ENCODE results near the gene PCSK4.

PCSK4 gene

GRCh38 chr19:1470305-1471009 lies 19.7 kb downstream of the PCSK4 start (continued):
- TF ChIP-seq TSHZ1 (tag by site-specific recombination; IDR thresholded peaks at IDR 0.05; ENCODE audit: borderline replicate concordance) = no peak
- no peak for TF ChIP-seq ZNF426 (tag by site-specific recombination; IDR thresholded peaks at IDR 0.05)
- TF ChIP-seq ZNF221 (tag by site-specific recombination; IDR thresholded peaks at IDR 0.05; ENCODE audit: borderline replicate concordance) = no peak
- no peak for TF ChIP-seq ZNF513 (tag by site-specific recombination; IDR thresholded peaks at IDR 0.05)
- TF ChIP-seq YY2 (tag by site-specific recombination; IDR thresholded peaks at IDR 0.05) = no peak
- no peak for TF ChIP-seq ZNF501 (tag by site-specific recombination; IDR thresholded peaks at IDR 0.05)
- TF ChIP-seq ZNF24 (tag by site-specific recombination; IDR thresholded peaks at IDR 0.05) = no peak
- TF ChIP-seq ZNF302 (tag by site-specific recombination; IDR thresholded peaks at IDR 0.05; ENCODE audit: low read depth) = no peak
- no peak for TF ChIP-seq BCL11A (tag by site-specific recombination; IDR thresholded peaks at IDR 0.05; ENCODE audit: low read depth)
- no peak for TF ChIP-seq ZNF211 (tag by site-specific recombination; IDR thresholded peaks at IDR 0.05; ENCODE audit: low read depth)
- no peak for TF ChIP-seq ZNF548 (tag by site-specific recombination; IDR thresholded peaks at IDR 0.05)
- no peak for TF ChIP-seq SETDB1 (IDR thresholded peaks at IDR 0.05; ENCODE audit: insufficient read length, low read length)
- TF ChIP-seq AEBP2 (tag by site-specific recombination; IDR thresholded peaks at IDR 0.05; ENCODE audit: borderline replicate concordance) = no peak
- no peak for TF ChIP-seq ZNF391 (tag by site-specific recombination; IDR thresholded peaks at IDR 0.05; ENCODE audit: borderline replicate concordance, low read depth)
- no peak for TF ChIP-seq HIC1 (tag by site-specific recombination; IDR thresholded peaks at IDR 0.05)
- TF ChIP-seq ZNF292 (tag by site-specific recombination; IDR thresholded peaks at IDR 0.05; ENCODE audit: borderline replicate concordance, low read depth) = no peak
- TF ChIP-seq ZNF23 (tag by site-specific recombination; IDR thresholded peaks at IDR 0.05; ENCODE audit: borderline replicate concordance) = no peak
- TF ChIP-seq ZNF837 (tag by site-specific recombination; IDR thresholded peaks at IDR 0.05) = no peak
- TF ChIP-seq ZNF768 (tag by site-specific recombination; IDR thresholded peaks at IDR 0.05) = no peak
- TF ChIP-seq ZBTB6 (tag by site-specific recombination; IDR thresholded peaks at IDR 0.05) = no peak
- no peak for TF ChIP-seq ZNF658 (tag by site-specific recombination; IDR thresholded peaks at IDR 0.05)
- TF ChIP-seq ZNF214 (tag by site-specific recombination; IDR thresholded peaks at IDR 0.05; ENCODE audit: borderline replicate concordance) = no peak
- no peak for TF ChIP-seq ZFP3 (tag by site-specific recombination; IDR thresholded peaks at IDR 0.05; ENCODE audit: low read depth)
- no peak for TF ChIP-seq ZNF37A (tag by site-specific recombination; IDR thresholded peaks at IDR 0.05)
- peak; percentile 29; the same call in 1 of the 2 replicates for TF ChIP-seq ZEB2 (tag by site-specific recombination; IDR thresholded peaks at IDR 0.05)
- no peak for TF ChIP-seq ELK4 (IDR thresholded peaks at IDR 0.05; ENCODE audit: borderline replicate concordance, low read depth, low read length)
- no peak for TF ChIP-seq ZNF623 (tag by site-specific recombination; IDR thresholded peaks at IDR 0.05)
- no peak for TF ChIP-seq ZBTB17 (tag by site-specific recombination; IDR thresholded peaks at IDR 0.05)
- no peak for TF ChIP-seq ZNF274 (IDR thresholded peaks at IDR 0.05; ENCODE audit: low read length)
- TF ChIP-seq ZNF274 (tag by site-specific recombination; IDR thresholded peaks at IDR 0.05; ENCODE audit: borderline replicate concordance) = no peak

Data from HEK293 (cell line).